Amniotic epithelial cell (primary cell): ENCODE data around the gene MBNL2.

Source experiments
- DNase-seq: peaks from one replicate; pipeline ENCODE4 v3.0.0-alpha.2; 2010; ENCODE audit warnings: low read depth

MBNL2 gene

GRCh38 chr13:97327086-97327485, 105.0 kb downstream of the MBNL2 start:
- DNase-seq, result no peak

GRCh38 chr13:97327506-97328221, 105.5 kb downstream of the MBNL2 start:
- peak; percentile 65 for DNase-seq

GRCh38 chr13:97328222-97328790, 106.2 kb downstream of the MBNL2 start:
- peak; percentile 78 for DNase-seq

GRCh38 chr13:97329331-97329730, 107.2 kb downstream of the MBNL2 start:
- peak; percentile 40 for DNase-seq

- DNase-seq, result no peak
Measured at GRCh38 chr13:97330448-97330847, 108.3 kb downstream of the MBNL2 start.

DNA sequence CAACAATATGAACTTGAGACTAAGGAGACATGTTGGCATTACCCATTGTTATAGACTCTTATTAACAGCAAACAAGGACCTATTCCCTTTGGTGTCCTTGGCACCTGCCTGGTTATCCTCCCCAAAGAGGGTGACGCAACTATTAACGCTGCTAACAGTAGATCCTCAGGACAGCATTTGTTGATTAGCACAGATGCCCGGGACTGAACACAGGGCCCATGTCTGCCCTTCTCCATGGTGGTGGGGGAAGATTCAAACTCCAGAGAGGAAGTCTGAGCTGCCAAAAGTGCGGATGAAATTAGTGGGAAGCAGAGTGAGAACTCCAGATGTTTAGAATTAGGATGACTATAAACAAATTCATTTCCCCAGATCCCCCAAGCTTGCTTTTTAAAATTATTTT, 110.6 kb downstream of the MBNL2 start:
- DNase-seq, result no peak

DNA sequence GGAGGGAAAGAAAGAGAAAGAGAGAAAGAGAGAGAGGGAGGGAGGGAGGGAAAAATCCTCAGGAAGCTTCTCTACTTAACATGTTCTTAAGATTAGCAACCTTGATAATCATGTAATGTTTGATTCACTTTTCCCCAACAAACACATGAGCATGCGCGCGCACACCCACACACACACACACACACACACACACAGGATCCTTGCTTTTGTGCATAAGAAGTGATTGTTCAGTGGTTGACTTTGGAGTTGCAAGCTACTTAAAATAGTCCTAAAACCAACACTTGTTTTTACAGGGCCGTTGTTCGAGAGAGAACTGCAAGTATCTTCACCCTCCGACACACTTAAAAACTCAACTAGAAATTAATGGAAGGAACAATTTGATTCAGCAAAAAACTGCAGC, 111.8 kb downstream of the MBNL2 start:
- DNase-seq, result no peak

- DNase-seq, result no peak
Measured at GRCh38 chr13:97334690-97335089, 112.6 kb downstream of the MBNL2 start.

DNA sequence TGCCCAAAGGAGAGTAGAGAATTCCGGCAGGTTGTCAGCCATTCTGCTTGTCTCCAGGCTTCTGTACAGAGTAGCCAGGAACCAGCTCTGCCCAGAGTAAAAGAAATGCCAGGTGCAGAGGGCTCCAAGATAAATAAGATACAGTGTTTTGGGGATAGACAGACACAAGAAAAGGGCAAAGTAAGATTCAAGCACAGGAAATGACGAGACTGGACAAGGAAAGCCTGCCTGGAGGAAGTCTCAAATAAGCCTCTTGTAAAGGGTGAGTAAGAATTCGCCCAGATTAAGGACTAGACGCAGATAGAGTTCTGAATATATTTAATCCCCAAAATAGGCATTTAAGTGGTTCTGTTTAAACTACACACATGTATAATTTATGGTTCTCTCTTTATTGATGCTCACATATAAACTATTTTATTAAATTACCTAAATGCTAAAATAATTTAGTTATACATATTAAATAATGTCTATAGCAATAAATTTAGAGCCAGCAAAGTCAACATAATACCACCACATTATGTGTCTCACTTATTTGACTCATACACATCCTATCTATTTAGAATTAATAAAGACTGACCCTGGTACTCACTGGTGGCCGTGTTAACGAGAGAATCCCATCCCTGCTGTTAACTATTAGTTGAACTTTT, 113.5 kb downstream of the MBNL2 start:
- DNase-seq, result peak; percentile 19

GRCh38 chr13:97337985-97338499, 115.9 kb downstream of the MBNL2 start:
- DNase-seq, result no peak

DNA sequence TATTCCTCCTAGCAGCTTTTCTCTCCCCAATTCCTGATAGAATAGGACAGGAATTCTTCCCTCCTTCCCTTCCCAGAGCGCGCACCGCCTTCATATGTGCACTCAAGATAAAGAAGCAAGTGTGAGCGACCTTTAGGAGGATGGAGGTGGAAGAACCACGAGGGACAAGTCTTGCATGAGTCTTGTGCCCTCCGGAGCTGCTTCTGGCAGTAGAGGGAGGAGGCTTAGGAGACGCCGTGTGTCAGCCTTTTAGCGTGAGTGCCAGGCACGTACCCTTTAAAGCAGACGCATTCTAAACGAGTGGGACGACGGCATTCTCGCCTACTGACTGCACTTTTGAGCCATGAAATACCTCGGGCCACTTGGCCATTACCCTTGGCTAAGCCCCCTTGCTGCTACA, 116.4 kb downstream of the MBNL2 start:
- no peak for DNase-seq

DNA sequence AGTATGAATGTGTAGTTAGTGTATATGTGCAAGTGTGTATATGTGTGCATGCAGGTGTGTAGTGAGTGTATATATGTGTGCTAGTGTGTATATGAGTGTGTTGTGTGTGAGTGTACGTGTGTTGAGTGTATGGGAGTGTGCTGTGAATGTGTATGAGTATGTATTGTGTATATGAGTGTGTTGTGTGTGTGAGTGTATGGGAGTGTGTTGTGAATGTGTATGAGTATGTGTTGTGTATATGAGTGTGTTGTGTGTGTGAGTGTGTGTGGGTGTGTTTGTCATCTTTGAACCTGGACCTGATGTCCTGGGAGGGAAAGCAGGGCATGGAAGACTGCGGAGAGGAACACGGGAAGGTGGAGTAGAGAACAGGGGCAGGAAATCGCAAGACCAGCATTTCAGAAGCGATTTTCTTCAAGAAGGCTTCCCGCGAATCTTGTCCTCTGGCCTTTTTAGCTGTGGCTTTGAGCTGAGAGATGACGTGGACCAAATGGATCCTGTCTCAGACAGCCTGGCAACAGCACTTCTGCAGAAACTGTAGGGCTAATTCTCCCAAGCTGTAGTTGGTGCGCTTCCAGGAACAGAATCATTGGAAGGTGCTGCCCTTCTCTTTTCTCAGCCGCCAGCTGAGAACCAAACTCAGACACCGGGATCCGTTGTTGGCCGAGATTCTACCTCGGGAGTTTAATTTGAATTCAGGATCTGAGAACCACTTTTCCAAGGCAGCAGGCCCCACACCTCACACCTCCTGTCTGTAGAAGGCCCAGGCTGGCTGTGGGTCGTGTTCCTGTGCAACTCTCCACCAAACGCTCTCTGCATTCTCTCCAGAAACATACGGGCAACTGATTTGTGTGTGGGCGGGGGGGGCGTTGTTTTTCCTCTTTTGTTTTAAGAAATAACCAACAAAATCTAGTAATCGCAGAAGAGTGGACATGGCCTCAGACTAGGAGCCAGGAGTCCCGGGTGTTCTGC, 117.2 kb downstream of the MBNL2 start:
- peak; percentile 92 for DNase-seq

DNA sequence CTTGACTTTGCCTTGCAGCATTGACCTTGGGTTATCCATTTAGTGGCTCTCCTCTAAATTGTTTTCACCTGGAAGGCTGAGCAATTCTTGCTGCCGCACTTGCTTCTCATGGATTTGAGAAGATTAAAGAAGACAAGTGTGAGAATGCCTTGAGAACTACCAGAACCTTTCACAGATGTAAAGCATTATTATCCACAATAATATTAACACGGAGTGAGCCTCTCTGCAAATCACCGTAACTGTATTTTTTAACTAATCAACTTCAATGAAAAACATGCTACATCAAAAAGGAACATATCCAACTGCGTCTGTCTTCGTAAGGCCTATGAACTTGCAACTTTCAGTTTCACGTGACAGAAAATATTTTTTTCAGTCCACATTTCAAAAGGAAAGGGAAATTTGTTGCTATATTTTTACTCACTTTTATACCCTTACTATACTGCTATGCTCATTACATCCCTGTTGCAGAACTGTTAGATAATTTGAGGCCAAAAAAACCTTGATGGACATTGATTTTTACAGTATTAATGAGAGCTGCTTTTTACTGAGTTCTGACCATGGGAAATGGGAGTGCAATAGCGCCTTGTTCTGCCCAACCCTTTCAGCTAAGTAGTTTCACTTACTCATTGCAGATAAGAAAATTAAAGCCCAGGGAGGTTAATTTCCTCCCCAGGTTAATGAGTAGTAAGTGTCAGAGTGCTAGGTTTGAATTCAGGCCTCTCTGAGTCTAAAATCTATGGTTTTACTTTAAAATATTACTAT, 118.0 kb downstream of the MBNL2 start:
- peak; percentile 20 for DNase-seq

DNA sequence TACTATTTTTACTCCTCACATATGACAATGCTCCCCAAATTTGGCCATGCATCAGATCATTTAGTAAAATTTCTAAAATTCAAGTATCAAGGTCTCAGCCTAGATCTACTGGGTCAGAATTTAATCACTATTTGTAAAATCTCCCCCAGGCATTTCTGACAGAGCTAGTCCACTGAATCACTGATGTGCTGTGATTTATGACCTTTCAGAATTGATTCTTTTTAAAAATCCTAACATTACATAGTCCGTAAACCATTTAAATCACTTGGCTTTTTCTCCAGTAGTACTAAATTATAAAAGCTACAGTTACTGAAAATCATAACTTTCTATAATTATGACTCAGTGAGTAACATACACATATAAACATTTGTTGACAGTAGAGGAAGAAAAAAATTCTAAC, 119.0 kb downstream of the MBNL2 start:
- no peak for DNase-seq

GRCh38 chr13:97342136-97342535, 120.0 kb downstream of the MBNL2 start:
- DNase-seq, result no peak

GRCh38 chr13:97342936-97343335, 120.8 kb downstream of the MBNL2 start:
- no peak for DNase-seq

DNA sequence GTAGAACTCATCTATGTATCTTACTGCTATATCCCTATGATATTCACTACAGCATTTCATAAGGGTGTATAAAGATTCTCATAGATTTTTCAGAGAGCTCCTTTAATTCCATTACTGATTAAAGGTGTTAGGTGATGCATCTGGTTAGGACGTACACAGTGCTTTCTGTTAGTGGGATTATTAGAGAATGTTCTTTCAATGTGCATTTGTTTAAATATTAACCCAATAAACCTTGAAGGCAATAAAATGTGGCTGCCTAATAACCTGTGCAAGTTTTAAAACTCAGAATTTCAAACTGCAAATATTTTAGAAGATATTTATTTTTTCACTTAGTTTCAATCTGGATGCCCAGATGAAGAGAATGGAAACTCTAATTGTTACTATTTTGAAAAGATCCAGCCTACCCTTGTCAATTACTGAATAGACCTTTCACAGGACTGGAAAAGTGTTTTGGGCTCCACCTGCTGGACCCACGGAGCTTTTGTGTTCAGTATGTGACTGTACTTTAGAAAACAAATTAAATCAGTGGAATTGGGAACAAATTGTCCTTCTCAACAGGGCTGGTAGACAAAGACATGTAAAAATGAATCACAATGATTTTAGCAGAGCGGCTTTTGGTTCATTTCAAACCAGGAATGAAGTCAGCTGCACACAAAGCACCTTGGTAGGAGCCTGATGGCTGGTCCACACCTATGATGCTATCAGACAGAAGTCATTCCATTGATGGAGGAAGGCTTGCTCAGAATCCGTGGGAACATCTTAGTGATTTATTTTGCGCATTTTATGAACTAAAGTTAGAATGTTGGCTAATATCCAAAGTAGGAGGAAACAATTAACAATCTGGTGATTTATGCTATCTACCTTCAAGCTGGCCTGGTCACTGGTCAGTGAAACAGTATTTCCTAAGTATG, 122.4 kb downstream of the MBNL2 start:
- peak; percentile 52 for DNase-seq

- DNase-seq, result no peak
Measured at GRCh38 chr13:97346097-97346496, 124.0 kb downstream of the MBNL2 start.

GRCh38 chr13:97346561-97347254, 124.6 kb downstream of the MBNL2 start:
- DNase-seq, result no peak
